Measurements from ENCODE around the gene ZHX3.

The ZHX3 gene

GRCh38 chr20:41330941-41331340, 13.4 kb upstream of the ZHX3 start:
- no peak overlapping the region for H3K4me3 ChIP-seq (ENCODE audit: low read depth, low read length)
- no peak for TF ChIP-seq POLR2A (IDR thresholded peaks at IDR 0.05; ENCODE audit: extremely low read depth, insufficient read length)
- TF ChIP-seq CTCF (IDR thresholded peaks at IDR 0.05; ENCODE audit: low read depth, low read length) = no peak
- TF ChIP-seq MYC (IDR thresholded peaks at IDR 0.05; ENCODE audit: low read depth, low read length) = no peak
- TF ChIP-seq MAX (IDR thresholded peaks at IDR 0.05; ENCODE audit: low read depth, low read length) = no peak
- DNase-seq (ENCODE audit: low read depth) = no peak

GRCh38 chr20:41330343-41330720, 12.8 kb upstream of the ZHX3 start:
- no peak overlapping the region for H3K4me3 ChIP-seq (ENCODE audit: low read depth, low read length)
- no peak for TF ChIP-seq POLR2A (IDR thresholded peaks at IDR 0.05; ENCODE audit: extremely low read depth, insufficient read length)
- TF ChIP-seq MYC (IDR thresholded peaks at IDR 0.05; ENCODE audit: low read depth, low read length) = no peak
- no peak for TF ChIP-seq MAX (IDR thresholded peaks at IDR 0.05; ENCODE audit: low read depth, low read length)
- TF ChIP-seq CTCF (IDR thresholded peaks at IDR 0.05; ENCODE audit: low read depth, low read length) = no peak
- no peak for DNase-seq (ENCODE audit: low read depth)

- H3K4me3 ChIP-seq (ENCODE audit: low read depth, low read length) = no peak overlapping the region
- TF ChIP-seq POLR2A (IDR thresholded peaks at IDR 0.05; ENCODE audit: extremely low read depth, insufficient read length) (no peak), MAX (IDR thresholded peaks at IDR 0.05; ENCODE audit: low read depth, low read length) (peak; percentile 95), MYC (IDR thresholded peaks at IDR 0.05; ENCODE audit: low read depth, low read length) (peak; percentile 78), CTCF (IDR thresholded peaks at IDR 0.05; ENCODE audit: low read depth, low read length) (no peak)
- peak; percentile 81 for DNase-seq (ENCODE audit: low read depth)
Measured at GRCh38 chr20:41329435-41330342, 12.2 kb upstream of the ZHX3 start.

GRCh38 chr20:41327178-41327577, 9.6 kb upstream of the ZHX3 start:
- no peak for DNase-seq (ENCODE audit: low read depth)
- TF ChIP-seq MAX (IDR thresholded peaks at IDR 0.05; ENCODE audit: low read depth, low read length) = no peak
- TF ChIP-seq MYC (IDR thresholded peaks at IDR 0.05; ENCODE audit: low read depth, low read length) = no peak
- TF ChIP-seq POLR2A (IDR thresholded peaks at IDR 0.05; ENCODE audit: extremely low read depth, insufficient read length) = no peak
- TF ChIP-seq CTCF (IDR thresholded peaks at IDR 0.05; ENCODE audit: low read depth, low read length) = no peak
- no peak overlapping the region for H3K4me3 ChIP-seq (ENCODE audit: low read depth, low read length)

- H3K4me3 ChIP-seq (ENCODE audit: low read depth, low read length) = no peak overlapping the region
- DNase-seq (ENCODE audit: low read depth) = peak; percentile 26
- TF ChIP-seq MYC (IDR thresholded peaks at IDR 0.05; ENCODE audit: low read depth, low read length) (no peak), POLR2A (IDR thresholded peaks at IDR 0.05; ENCODE audit: extremely low read depth, insufficient read length) (no peak)
Measured at GRCh38 chr20:41320976-41321375, 3.4 kb upstream of the ZHX3 start.

GRCh38 chr20:41320441-41320840, 2.9 kb upstream of the ZHX3 start:
- no peak for DNase-seq (ENCODE audit: low read depth)
- TF ChIP-seq CTCF (IDR thresholded peaks at IDR 0.05; ENCODE audit: low read depth, low read length) (no peak), MAX (IDR thresholded peaks at IDR 0.05; ENCODE audit: low read depth, low read length) (no peak), POLR2A (IDR thresholded peaks at IDR 0.05; ENCODE audit: extremely low read depth, insufficient read length) (no peak), MYC (IDR thresholded peaks at IDR 0.05; ENCODE audit: low read depth, low read length) (no peak)
- no peak overlapping the region for H3K4me3 ChIP-seq (ENCODE audit: low read depth, low read length)
